Putamen (tissue), 1 donor: Measurements from ENCODE around the gene KDM3B.

Experiments used
- DNase-seq: peaks from one replicate; pipeline ENCODE4 v3.0.0-alpha.2; 2016; ENCODE audit warnings: low spot score

The KDM3B gene

GRCh38 chr5:138346889-138347288 lies 5.6 kb upstream of the KDM3B start:
- DNase-seq = no peak

GRCh38 chr5:138349852-138350562 lies 2.5 kb upstream of the KDM3B start:
- DNase-seq = no peak

GRCh38 chr5:138350563-138350890 lies 2.0 kb upstream of the KDM3B start:
- no peak for DNase-seq

- DNase-seq = no peak
Measured at GRCh38 chr5:138351056-138351455, 1.4 kb upstream of the KDM3B start.

- no peak for DNase-seq
Measured at GRCh38 chr5:138351517-138351916, 968 bp upstream of the KDM3B start.

GRCh38 chr5:138352722-138353559 lies 456 bp downstream of the KDM3B start:
- DNase-seq = peak; percentile 50

- DNase-seq = no peak
Measured at GRCh38 chr5:138353560-138354080, 1.1 kb downstream of the KDM3B start.

GRCh38 chr5:138354387-138354786 lies 1.9 kb downstream of the KDM3B start:
- no peak for DNase-seq

- peak; percentile 60 for DNase-seq
Measured at GRCh38 chr5:138354926-138355378, 2.5 kb downstream of the KDM3B start.

GRCh38 chr5:138359621-138360020 lies 7.1 kb downstream of the KDM3B start:
- no peak for DNase-seq

- no peak for DNase-seq
Measured at GRCh38 chr5:138360941-138361452, 8.5 kb downstream of the KDM3B start.

- DNase-seq = no peak
Measured at GRCh38 chr5:138364576-138364975, 12.1 kb downstream of the KDM3B start.

- no peak for DNase-seq
Measured at GRCh38 chr5:138366632-138367382, 14.3 kb downstream of the KDM3B start.

- DNase-seq = no peak
Measured at GRCh38 chr5:138369261-138369660, 16.8 kb downstream of the KDM3B start.

GRCh38 chr5:138369706-138370105 lies 17.2 kb downstream of the KDM3B start:
- DNase-seq = no peak

- DNase-seq = no peak
Measured at GRCh38 chr5:138370537-138370936, 18.1 kb downstream of the KDM3B start.

- no peak for DNase-seq
Measured at GRCh38 chr5:138371454-138371853, 19.0 kb downstream of the KDM3B start.

- no peak for DNase-seq
Measured at GRCh38 chr5:138372225-138372624, 19.7 kb downstream of the KDM3B start.

GRCh38 chr5:138372653-138373052 lies 20.2 kb downstream of the KDM3B start:
- no peak for DNase-seq

GRCh38 chr5:138382347-138382746 lies 29.9 kb downstream of the KDM3B start:
- no peak for DNase-seq

- no peak for DNase-seq
Measured at GRCh38 chr5:138385660-138386059, 33.2 kb downstream of the KDM3B start.

- DNase-seq = no peak
Measured at GRCh38 chr5:138386290-138386689, 33.8 kb downstream of the KDM3B start.
